GOT3 (cell line): ENCODE data around the gene MPC1.

Source experiments
- DNase-seq: peaks from one replicate; lab custom pipeline; 2025; ENCODE audit warnings: mixed read lengths; lab: John Stamatoyannopoulos, UW

MPC1 gene

DNA sequence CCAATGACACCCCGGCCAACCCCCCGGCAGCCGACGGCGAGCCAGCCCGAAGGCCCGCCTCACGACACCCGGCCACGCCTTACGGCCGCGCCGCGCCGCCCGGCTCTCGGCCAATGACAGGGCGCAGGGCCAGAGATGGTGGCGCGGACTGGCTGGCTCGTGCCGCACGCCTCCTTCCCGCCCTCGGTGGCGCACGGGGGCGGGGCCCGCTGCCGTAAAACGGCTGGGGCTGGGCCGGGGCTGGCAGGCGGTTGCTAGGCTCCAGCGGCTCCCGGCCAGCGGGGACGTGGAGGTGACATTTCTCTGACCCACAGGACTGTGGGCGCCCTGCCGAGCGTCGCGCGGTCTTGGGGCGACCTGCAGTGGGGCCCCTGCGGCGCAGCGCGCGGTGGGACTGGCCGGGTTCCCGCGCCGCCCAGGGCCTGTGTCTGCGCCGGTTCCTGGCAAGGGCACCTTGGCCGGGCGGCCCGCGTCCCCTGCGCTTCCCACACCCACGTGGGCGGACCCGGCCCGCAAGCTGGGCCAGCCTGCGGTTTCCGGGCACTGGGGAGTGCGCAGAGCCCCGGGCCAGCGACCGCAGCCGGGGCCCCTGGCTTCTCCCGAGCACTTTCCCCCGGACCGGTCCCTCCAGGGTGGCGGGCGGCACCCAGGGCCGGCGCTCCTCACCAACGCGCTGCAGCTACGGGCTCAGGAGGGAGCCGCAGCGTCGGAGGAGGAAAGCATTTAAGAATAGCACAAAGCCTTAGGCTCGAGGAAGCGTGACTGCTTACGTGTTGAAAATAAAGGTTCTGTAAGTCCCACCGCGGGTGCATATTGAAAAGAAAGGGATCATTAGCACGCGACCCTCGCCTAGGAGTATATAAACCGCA lies at the start of gene MPC1:
Gene MPC1, minus strand, starts transcription at position 8 of the 869 bp plus-strand sequence. CDS start 64 bp downstream, outside the sequence.
- DNase-seq = peak; percentile 90

DNA sequence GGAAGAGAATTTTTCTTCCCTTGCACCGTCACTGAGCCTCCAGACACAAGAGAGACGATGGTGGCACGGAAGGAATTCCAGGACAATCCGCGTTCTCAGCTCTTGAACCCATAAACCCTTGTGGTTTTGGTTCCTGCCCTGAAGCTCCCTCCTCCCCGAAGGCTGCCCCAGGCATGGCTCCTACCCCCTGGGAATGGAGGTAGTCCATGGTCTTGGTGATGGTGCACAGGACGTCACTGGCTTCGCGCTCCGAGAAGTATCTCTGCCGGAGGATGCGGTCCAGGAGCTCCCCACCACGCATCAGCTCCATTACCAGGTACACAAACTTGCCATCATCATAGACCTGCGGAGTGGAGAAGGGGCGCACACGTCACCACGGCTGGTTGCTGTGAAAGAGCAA lies 47.5 kb upstream of the MPC1 start:
- no peak for DNase-seq

DNA sequence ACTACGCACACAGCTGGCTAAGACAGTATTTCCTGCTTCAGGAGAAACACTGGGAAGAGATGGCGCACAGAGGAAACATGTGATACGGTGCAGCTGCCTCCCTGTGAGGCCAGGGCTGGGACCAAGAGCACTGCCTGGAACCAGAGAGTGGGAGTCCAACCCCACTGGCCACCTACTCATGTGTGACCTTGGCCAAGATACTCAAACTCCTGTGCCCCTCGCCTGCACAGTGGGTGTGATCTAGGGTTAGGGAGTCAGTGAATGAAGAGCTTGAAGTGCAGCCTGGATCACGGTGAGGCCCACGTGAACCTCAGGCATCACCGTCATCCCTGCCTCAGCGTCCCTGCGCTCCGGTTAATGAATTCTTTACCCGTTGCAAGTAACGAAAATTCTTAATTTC lies 41.7 kb upstream of the MPC1 start:
- no peak for DNase-seq

DNA sequence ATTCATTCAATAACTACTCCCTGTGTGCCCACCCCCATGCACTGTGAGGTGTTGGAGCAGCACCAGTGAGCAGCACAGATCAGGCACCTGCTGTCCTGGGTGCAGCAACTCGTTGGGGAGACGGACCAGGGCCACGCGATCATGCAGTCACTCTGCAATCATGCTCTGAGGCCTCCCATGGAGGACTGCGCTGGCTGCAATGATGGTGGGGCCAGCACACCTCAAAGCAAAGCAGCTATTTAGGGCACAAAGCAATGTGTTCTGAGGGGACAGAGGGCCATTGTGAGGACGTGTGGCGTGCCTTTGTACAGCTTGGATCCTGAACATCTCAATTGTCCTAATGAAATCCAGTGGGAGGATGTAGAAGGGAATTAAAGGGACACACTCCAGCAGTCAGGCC lies 41.0 kb upstream of the MPC1 start:
- no peak for DNase-seq

DNA sequence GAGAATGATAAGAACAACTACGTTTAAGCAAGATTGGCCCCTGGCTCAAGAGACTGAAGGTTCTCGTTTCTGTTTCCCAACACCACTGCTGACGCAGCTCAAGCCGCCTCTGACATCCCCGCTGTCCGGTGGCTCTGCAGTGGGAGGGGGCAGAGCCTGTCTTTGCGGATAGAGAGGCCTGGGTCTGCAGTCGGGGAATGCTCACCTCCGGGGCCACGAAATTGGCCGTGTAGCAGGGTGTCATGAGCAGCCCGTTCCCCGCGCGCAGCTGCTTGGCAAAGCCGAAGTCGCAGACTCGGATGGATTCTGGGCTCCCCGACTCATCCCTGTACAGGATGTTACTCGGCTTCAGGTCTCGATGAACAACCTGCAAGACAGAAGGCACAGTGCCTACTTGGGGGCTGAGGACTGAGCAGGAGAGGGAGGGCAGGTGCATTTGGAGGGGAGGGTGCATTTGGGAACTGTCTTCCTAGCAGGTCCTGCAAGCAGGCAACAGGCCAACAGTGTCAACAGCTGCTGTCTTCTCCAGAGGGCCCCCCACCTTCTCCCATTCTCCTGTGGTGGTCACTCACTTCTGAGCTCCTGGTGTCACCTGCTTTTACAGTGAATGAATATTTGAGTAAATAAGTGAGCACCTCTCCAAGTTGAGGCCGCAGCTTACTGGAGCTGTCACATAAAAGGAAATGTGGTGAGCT lies 40.5 kb upstream of the MPC1 start:
- DNase-seq = no peak

DNA sequence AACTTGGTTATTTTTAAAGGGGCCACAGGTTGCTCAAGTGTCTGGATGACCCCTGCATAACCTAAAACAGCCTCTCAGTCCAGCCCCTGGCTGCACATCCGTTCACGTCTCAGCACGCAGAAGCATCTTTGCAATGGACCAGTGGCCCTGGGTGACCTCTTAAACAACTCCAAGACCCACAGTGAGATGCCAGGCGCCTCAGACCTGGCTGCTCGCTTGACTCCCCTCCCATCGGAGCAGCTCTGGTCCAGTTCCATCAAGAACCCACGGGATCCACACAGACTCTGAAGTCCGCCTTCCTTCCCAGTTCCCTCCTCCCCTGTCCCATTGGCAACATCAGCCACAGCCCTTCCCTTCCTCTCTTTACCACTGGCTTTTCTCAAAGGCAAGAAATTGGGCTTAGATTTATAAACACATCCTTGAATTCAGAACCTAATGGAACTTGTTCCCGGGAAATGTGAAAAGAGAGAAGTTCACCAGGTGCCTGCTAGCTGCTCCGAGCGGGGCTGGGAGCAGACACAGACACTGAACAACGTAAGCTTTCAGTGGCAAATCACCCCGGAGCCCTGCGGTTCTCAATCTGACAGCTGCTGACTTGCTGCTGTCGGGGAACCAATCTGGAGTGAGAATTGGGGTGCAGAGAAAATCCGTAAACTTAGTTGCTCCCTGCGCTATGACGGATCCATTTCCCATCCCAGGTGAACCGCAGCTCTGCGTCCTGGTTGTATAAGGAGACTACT lies 39.6 kb upstream of the MPC1 start:
- DNase-seq = no peak

DNA sequence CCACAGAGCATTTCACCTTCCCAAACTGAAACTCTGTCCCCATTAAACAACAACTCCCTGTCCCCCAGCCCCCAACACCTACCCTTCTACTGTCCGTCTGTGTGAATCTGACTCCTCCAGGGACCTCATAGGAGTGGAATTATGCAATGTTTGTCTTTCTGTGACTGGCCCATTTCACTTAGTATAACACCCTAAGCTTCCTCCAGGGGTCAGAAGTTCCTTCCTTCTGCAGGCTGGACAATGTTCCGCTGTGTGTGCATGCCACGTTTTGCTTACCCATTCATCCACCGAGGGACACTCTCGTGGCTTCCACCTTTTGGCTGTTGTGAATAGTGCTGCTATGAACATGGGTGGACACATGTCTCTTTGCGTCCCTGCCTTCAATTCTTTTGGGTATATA lies 37.6 kb upstream of the MPC1 start:
- DNase-seq = no peak

DNA sequence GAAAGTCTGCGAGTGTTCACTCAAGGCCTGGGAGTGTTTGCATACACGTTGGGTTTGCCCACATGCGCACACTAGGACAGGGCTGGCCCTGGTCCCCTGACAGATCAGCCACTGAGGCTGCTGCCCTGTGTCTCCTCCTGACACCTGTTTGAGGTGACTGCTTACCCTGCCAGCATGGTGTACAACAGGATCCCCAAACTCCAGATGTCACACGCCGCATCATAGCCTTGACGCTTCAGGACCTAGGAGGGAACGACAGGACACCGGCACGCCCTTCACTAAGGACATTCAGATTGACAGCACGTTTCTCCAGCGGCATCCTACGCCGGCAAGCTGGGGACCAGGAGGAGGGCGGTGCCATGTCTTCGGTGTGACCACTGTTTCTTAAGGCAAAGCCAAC lies 37.0 kb upstream of the MPC1 start:
- DNase-seq = no peak

DNA sequence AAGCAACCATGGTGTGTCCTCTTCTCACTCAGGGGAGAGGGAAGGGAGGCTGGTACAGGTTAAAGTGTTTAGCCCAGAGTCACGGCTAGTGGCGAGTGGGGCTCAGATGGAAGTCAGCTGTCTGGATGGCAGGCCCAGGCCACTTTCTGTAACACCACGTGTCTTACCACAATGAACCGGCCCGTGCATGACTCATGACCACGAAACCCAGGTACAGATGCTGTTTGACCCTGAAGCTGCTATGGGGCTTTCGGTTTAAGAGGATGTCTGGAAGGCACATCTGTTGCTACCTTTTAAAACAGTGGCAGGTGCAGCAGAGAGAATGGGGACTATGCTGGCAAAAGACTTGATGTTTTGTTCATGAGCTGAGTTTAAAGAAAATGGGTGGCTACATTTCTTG lies 36.5 kb upstream of the MPC1 start:
- no peak for DNase-seq

DNA sequence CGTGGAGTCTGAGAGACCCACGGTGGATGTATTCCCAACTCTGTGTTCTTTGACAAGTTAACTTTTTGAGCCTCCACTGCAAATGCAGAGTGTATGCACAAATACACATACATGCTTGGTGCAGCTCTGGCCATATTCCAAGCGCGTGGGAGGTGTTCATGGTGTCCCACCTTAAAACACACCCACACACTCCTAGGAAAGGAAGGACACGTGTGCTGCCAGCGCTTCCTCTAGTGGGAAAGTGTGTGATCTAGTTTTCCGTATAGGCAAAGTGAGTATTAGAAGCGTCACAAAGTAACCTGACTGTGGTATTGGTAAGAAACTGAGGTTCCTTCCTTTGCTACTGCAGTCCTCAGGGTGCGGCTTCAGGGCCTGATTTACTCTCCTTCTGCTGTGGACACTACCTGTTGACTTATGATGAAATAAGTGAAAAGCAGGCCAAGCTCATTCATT lies 36.0 kb upstream of the MPC1 start:
- DNase-seq = no peak

DNA sequence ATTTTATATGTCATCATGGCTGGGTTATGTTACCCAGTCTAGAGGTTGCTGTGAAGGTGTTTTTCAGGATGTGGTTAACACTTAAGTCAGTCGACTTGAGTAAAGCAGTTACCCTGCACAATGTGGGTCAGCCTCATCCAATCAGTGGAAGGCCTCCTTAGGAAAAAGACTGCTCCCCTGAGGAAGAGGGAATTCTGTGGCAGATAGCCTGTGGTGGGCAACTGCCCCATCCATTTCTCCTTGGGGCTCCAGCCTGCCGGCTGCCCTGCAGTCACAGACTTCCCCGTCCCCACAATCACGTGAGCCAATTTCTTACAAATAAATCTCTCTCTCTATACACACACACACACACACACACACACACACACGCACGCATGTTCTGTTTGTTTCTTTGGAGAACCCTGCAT lies 34.5 kb upstream of the MPC1 start:
- DNase-seq = no peak

DNA sequence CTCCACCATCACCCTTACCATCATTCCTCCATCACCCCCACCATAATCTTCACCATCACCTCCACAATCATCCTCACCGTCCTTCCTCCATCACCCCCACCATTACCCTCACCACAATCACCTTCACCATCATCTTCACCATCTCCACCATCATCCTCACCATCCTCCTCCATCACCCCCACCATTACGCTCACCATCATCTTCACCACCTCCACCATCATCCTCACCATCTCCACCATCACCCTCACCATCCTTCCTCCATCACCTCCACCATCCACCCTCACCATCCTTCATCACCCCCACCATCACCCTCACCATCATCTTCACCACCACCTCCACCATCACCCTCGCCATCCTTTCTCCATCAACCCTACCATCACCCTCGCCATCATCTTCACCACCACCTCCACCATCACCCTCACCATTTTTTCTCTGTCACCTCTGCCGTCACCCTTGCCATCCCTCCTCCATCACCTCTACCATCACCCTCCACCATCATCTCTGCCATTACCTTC lies 33.1 kb upstream of the MPC1 start:
- DNase-seq = no peak

DNA sequence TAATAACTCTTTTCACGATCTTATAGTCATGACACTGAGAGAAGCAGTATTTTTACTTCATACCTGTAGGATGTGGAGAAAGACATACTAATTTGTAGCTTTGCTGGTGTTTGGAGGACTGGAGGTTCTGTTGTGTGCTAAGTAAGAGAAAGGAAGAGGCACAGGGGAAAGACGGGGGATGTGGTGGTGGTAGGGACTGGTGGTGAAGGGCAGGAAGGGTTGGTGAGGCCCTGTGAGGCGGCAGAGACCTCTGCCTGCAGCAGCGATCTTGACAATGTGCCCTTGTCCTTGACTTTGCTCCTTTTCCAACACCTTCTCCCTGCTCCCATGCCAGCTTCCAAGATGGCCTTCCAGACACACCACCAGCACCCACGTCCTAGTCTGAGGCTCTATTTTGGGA lies 32.6 kb upstream of the MPC1 start:
- DNase-seq = no peak

DNA sequence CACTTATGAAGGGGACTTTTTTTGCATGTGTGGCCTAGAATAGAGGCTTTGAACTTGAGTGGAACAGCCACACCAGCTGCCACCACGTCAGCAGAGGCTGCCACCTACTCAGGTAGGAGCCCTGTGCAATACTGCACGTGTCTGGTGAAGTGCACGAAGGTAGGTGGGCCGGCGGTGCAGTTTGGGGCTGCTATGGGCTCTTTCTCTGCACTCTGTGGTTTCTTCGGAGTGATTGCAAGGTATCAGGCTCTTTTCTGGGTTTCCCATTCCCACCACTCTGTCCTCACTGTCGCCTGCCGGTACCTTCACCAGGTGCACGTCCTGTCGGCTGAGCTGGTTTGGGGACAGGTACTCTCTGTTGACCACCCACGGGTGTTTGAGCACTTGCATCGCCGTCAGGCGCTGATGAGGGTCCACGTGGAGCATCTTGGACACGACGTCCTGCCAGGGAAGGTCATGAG lies 30.8 kb upstream of the MPC1 start:
- DNase-seq = no peak

DNA sequence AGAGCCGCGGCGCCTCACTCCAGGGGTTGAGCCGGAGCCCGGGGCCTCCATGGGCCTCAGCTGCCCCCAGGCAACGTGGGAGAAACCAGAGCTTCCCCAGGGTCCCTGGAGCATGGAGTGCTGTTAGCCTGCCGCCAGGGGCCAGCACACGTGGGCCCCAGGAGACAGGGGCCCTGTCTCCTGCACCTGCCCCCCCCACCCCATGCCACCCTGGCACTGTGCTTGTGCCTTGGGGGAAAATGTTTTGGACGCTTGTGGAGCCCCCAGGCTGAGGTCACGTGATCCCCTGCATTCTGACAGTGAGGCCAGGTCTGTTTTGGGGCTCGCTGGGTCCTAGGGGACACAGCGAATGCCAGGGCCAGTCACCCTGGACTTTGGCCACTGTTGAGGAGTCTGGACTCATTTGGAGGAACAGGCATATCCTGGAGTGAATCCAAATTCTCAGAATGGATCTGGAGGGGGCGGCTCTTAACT lies 30.2 kb upstream of the MPC1 start:
- no peak for DNase-seq

DNA sequence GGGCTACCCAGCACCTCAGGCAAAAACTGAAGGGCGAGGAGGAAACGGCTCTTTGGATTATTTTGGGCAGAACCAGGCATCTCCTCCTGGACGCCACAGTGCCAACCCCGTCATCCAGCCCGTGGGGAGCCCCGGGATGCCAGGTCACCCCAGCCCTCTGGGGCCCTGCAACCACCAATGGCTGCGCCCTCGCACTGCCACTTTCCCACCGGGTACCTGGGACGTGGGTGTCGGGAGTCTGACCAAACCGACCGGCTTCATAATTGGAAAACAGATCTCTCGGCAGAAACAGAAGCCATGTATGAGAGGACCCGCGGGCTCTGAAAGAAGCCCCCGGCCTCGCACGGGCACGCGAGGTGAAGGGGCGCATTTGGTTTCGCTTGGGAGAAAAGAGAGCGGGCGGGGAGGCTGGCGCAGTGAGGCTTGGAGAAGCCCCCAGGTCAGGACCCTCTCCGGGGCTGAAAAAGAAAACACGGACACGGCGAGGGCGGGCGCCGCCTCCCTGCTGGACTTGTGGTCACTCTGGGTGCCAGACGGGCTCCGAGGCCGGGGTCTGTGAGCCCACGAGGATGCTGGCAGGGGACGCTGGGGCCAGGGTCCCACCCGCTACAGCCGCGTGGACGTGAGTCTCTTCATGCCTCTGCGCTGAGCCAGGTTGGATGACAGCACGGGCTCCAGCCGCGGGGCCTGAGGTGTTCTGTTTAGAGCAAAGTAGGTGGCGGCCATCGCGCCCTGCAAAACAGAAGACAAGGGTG lies 29.6 kb upstream of the MPC1 start:
- no peak for DNase-seq

DNA sequence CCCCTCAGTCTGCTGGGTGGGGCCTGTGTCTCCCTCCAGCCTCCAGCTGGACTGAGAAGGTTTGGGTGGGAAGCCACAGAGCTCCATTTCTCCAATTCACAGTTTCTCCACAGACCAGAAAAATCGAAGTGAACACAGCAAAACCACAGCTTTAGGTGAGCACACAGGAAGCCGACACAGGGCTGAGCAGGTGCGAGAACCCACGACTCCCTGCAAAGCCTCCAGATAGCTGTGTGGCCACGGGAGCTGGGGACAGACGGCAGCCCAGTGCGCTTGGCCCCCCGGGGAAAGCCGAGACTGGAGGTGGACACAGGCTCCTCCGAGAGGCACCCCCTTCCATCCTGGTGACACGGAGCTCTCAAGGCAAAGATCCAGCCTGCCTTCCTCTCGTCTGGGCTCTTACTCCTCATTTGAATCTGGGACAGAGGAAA lies 29.0 kb upstream of the MPC1 start:
- no peak for DNase-seq

DNA sequence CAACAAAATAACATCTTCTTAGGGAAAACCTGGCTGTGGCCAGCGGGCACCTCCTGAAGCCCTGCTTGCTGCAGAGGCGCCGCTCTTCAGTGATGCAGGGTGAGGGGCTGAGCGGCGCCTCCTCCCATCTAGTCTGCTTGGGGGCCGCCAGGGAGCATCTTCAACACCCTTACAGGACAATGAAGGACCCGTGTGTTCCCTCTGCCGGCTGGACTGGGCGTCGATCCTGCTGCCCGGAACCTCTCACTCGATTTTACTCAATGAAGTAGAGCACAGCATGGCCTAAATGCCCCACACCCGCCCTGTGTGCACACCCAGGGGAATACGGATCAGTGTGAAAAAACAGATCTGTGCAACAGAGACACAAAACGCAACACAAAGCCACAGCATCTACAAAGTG lies 28.5 kb upstream of the MPC1 start:
- DNase-seq = no peak

DNA sequence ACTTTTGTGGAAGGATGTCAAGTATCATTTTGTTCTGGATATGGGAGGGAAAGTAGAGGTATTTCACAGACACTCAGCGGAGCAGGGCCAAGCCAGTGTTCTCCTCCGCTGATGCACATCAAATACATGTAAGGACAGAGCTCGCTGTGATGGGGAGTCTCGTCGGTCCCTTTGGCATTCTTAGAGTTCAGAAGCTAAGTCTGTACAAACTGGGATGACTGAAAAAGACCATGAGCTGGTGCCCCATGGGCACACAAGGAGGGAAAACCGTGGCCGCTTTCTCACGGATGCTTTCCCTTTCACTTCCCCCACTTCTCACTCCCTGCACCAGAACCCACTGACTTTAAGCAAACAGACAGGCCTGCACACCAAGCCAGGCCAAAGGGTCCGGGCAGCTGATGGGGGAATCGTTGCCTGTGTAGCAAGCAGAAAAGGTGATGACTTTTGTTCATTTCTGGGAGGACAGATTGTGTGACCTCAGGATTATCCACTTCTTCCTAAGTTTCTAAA lies 27.7 kb upstream of the MPC1 start:
- DNase-seq = no peak

DNA sequence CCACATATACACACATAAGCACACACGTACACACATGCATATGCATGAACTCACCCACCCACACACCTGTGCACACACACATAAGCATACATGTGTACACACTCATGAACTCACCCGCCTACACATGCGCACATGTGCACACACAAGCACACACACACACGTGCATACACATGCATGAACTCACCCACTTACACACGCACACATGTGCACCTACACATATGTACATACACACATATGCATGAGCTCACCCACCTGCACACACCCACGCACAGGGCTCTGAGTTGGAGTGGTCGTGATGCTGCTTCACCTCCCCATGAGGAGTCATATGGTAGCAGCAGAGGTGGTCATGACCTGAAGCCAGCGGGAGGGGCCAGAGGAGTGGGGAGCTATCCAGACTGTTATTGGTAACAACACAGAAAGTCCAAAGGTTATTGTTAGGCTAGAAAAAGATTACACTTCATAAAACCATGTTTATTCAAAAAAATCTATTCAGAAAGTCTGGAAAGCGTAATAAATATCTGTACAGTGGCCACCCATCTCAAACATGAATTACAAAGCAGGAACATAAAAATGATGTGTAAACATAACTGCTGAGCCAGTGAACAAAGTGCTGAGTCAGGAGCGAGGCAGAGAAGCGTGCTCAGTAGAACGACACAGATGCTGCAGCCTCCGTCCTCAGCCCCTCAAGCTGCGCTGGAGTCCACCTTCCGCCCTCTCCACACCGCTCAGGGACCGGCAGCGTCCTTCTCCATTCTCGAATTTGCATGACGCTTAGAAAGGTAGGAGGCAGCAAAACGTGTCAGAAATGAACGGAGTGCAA lies 26.4 kb upstream of the MPC1 start:
- no peak for DNase-seq
